Stimulated activated naive CD4-positive, alpha-beta T cell (primary cell): ENCODE measurements around the gene THAP6.
"Not testable (repeated sequence)": the region's sequence is repeated elsewhere in the genome, so short reads cannot be mapped to it uniquely, and the experiment has no call there.

ENCODE experiments used
- DNase-seq, 6 experiments: peaks; one replicate each; lab custom pipeline; 2025; lab: John Stamatoyannopoulos, UW

The THAP6 gene

GRCh38 chr4:75525910-75526309 lies 11.6 kb downstream of the THAP6 start:
- no peak for DNase-seq

- DNase-seq: no peak
Observed at GRCh38 chr4:75527482-75527881, 13.2 kb downstream of the THAP6 start.

GRCh38 chr4:75530556-75531322 lies 16.5 kb downstream of the THAP6 start:
- DNase-seq: no peak

- not testable (repeated sequence) for DNase-seq
Observed at GRCh38 chr4:75531536-75532143, 17.4 kb downstream of the THAP6 start.

- not testable (repeated sequence) for DNase-seq
Observed at GRCh38 chr4:75533339-75533887, 19.1 kb downstream of the THAP6 start.

GRCh38 chr4:75533926-75534325 lies 19.7 kb downstream of the THAP6 start:
- not testable (repeated sequence) for DNase-seq

GRCh38 chr4:75537308-75537707 lies 23.0 kb downstream of the THAP6 start:
- not testable (repeated sequence) for DNase-seq

GRCh38 chr4:75542824-75543223 lies 28.6 kb downstream of the THAP6 start:
- no peak for DNase-seq

- not testable (repeated sequence) for DNase-seq
Observed at GRCh38 chr4:75544220-75544619, 29.9 kb downstream of the THAP6 start.

- no peak for DNase-seq
Observed at GRCh38 chr4:75544870-75545269, 30.6 kb downstream of the THAP6 start.

GRCh38 chr4:75545526-75545925 lies 31.3 kb downstream of the THAP6 start:
- DNase-seq: no peak

- DNase-seq: no peak
Observed at GRCh38 chr4:75547647-75548387, 33.5 kb downstream of the THAP6 start.

- no peak for DNase-seq
Observed at GRCh38 chr4:75549019-75549418, 34.7 kb downstream of the THAP6 start.

- DNase-seq: no peak
Observed at GRCh38 chr4:75552452-75552851, 38.2 kb downstream of the THAP6 start.

GRCh38 chr4:75555294-75556164 lies 41.3 kb downstream of the THAP6 start, which contains the start of gene ODAPH:
Gene ODAPH (plus strand): TSS chr4:75556066. CDS start chr4:75556083, 17 bp downstream.
- no peak for DNase-seq

- DNase-seq: no peak
Observed at GRCh38 chr4:75557696-75558095, 43.4 kb downstream of the THAP6 start.

GRCh38 chr4:75561789-75562188 lies 47.5 kb downstream of the THAP6 start:
- DNase-seq: no peak

GRCh38 chr4:75564023-75564422 lies 49.8 kb downstream of the THAP6 start:
- no peak for DNase-seq

- no peak for DNase-seq
Observed at GRCh38 chr4:75565481-75565880, 51.2 kb downstream of the THAP6 start.

- no peak for DNase-seq
Observed at GRCh38 chr4:75566911-75567310, 52.6 kb downstream of the THAP6 start.

- no peak for DNase-seq
Observed at GRCh38 chr4:75567725-75568124, 53.5 kb downstream of the THAP6 start.
